ENCODE measurements around the gene WNT3A.

Gene WNT3A

DNA sequence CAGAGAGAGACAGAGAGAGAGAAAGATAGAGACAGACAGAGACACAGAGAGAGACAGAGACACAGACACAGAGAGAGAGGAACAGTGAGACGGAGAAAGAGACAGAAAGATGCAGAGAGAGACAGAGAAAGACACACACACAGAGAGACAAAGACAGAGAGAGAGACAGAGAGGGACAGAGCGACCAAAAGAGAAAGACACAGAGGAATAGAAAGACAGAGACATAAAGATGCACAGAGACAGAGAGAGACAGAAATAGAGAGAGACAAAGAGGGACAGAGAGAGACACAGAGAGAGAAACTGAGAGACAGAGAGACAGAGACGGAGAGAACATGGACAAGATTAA is 16.5 kb downstream of the WNT3A start:
- H3K9me3 ChIP-seq (ENCODE audit: insufficient read depth, low read depth, low read length): no peaks in the 10 kb centered on the region
- peaks cover 35% of the 10 kb centered on the region for H3K27me3 ChIP-seq (ENCODE audit: insufficient read depth, low read length)
- H3K36me3 ChIP-seq (ENCODE audit: insufficient read depth, low read length): no peaks in the 10 kb centered on the region
- no peak overlapping the region for H3K9ac ChIP-seq (ENCODE audit: low read depth, low read length)
- H3K27ac ChIP-seq (ENCODE audit: low read depth, low read length): no peak overlapping the region
- no peak overlapping the region for H3K4me3 ChIP-seq (ENCODE audit: low read length)
- WGBS: 89% methylated on average over 3 of the region's 3 CpGs
- no peaks in the 10 kb centered on the region for H3K4me1 ChIP-seq (ENCODE audit: insufficient read depth, low read length)

DNA sequence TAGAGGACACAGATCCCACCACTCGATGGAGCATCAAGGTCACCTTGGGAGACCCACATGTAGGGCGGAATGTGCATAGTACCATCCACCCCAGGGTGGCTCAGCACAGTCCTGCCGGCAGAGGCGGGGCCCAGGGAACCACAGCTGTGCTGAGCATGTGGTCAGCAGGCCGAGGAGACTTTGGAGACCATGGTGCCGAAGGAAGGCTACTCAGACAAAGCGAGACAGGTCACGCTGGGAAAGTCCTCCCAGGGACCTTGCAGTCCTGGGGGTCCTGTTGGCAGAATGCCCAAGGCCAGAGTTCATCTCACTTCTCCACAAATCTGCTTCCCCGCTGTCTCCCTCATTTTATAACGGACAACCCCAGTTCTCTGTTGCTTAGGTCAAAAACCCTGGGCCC is 22.5 kb downstream of the WNT3A start:
- Histone ChIP-seq H3K27me3 (ENCODE audit: insufficient read depth, low read length) (peaks cover 26% of the 10 kb centered on the region), H3K4me3 (ENCODE audit: low read length) (no peak overlapping the region), H3K36me3 (ENCODE audit: insufficient read depth, low read length) (no peaks in the 10 kb centered on the region), H3K27ac (ENCODE audit: low read depth, low read length) (no peak overlapping the region), H3K4me1 (ENCODE audit: insufficient read depth, low read length) (no peaks in the 10 kb centered on the region), H3K9ac (ENCODE audit: low read depth, low read length) (no peak overlapping the region), H3K9me3 (ENCODE audit: insufficient read depth, low read depth, low read length) (no peaks in the 10 kb centered on the region; the same call in 1 of the 2 replicates)
- WGBS: 92% methylated on average over 10 of the region's 10 CpGs

DNA sequence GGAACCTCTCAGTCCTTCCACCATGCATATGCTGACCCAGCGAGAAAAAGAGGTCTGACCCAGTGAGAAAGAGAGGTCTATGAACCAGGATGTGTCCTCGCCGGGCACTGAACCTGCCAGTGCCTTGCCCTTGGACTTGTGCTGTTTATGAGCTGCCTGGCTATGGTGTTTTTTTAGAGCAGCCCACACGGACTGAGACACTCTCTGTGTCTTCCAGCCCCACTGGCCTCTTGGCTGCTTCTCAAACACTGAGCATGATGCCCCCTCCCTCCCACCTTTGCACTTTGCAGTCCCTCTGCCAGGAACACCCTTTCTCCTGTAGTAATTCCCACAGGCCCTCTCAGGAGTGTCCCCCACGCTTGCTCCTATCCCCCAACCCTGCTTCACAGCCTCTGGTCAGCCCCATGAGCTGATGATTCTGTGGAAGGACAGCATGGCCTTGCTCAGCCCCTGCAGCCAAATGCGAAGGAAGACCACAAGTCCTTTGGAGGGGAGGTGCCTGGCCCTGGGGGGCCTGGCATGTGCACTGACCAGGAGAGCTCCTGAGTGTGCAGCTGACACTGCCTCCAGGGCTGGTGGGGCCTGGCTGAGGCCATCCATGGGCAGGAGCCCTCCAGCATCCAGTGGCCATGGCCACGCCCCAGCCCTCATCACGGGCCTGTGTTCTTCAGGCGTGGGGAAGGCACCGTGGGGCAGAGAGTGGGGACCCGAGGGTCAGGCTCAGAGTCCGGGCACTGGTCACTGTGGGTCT is 23.8 kb downstream of the WNT3A start:
- WGBS: 91% methylated on average over 12 of the region's 12 CpGs
- Histone ChIP-seq H3K27me3 (ENCODE audit: insufficient read depth, low read length) (peaks cover 16% of the 10 kb centered on the region), H3K9me3 (ENCODE audit: insufficient read depth, low read depth, low read length) (no peaks in the 10 kb centered on the region; the same call in 1 of the 2 replicates), H3K27ac (ENCODE audit: low read depth, low read length) (no peak overlapping the region), H3K4me1 (ENCODE audit: insufficient read depth, low read length) (peaks cover 1% of the 10 kb centered on the region; the same call in 1 of the 2 replicates), H3K36me3 (ENCODE audit: insufficient read depth, low read length) (no peaks in the 10 kb centered on the region), H3K9ac (ENCODE audit: low read depth, low read length) (no peak overlapping the region), H3K4me3 (ENCODE audit: low read length) (no peak overlapping the region)

DNA sequence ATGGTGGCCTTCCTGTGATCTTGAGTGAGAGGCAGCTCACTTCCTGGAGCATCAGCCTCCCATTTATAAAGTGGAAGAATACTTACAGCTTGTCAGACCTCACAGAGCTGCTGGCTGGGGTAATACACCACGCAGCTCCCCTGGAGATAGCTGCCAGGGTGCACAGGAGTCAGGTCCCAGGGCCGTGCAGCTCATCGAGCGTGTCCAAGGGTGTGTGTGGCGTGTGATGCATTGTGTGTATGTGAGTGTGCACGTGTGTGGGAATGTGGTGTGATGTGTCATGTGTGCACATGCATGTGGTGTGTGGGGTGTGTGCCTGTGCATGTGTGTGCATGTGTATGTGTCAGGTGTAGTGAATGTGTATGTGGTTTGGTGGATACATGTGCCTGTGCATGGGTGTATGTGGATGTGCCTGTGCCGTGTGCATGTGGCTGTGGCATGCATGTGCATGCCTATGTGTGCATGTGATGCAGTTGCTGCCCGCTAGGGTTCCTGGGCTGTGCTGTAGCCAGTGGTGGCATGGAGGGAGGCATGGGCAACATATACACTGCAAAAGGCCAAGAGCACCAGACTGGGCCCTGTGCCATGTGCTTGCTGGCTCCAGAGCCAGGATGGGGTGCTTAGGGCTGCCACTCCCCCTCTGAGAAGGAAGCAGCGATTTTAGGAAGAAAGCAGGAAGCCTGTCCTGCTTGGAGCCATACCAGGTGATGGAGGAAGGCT is 24.6 kb downstream of the WNT3A start:
- no peak overlapping the region for H3K4me3 ChIP-seq (ENCODE audit: low read length)
- H3K4me1 ChIP-seq (ENCODE audit: insufficient read depth, low read length): peaks cover 6% of the 10 kb centered on the region; the same call in 1 of the 2 replicates
- 91% methylated on average over 9 of the region's 9 CpGs for WGBS
- H3K36me3 ChIP-seq (ENCODE audit: insufficient read depth, low read length): no peaks in the 10 kb centered on the region
- H3K9ac ChIP-seq (ENCODE audit: low read depth, low read length): no peak overlapping the region
- no peak overlapping the region for H3K27ac ChIP-seq (ENCODE audit: low read depth, low read length)
- no peaks in the 10 kb centered on the region; the same call in 1 of the 2 replicates for H3K9me3 ChIP-seq (ENCODE audit: insufficient read depth, low read depth, low read length)
- peaks cover 24% of the 10 kb centered on the region for H3K27me3 ChIP-seq (ENCODE audit: insufficient read depth, low read length)

DNA sequence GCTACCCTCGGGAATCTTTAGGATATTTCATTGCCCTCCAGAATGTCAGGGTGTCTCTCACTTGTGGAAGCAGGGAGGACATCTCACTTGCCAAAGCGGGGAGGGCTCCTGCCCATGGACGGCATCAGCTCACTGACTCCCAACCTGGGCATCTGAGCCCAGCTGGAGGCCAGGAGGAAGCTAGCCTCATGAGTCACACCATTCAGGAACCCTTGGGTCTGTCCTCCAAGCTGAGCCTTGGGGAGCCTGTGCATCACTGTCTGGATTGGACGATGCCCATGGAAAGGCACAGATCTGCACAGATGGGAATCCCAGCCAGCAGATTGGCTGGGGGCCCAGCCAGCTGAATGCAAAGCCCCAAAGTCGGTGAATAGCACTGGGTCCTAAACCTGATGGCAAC is 25.2 kb downstream of the WNT3A start:
- H3K27me3 ChIP-seq (ENCODE audit: insufficient read depth, low read length): peaks cover 29% of the 10 kb centered on the region
- 91% methylated on average over 5 of the region's 5 CpGs for WGBS
- no peaks in the 10 kb centered on the region; the same call in 1 of the 2 replicates for H3K9me3 ChIP-seq (ENCODE audit: insufficient read depth, low read depth, low read length)
- no peaks in the 10 kb centered on the region for H3K36me3 ChIP-seq (ENCODE audit: insufficient read depth, low read length)
- H3K4me3 ChIP-seq (ENCODE audit: low read length): no peak overlapping the region
- no peak overlapping the region for H3K9ac ChIP-seq (ENCODE audit: low read depth, low read length)
- H3K27ac ChIP-seq (ENCODE audit: low read depth, low read length): no peak overlapping the region
- H3K4me1 ChIP-seq (ENCODE audit: insufficient read depth, low read length): peaks cover 7% of the 10 kb centered on the region; the same call in 1 of the 2 replicates

DNA sequence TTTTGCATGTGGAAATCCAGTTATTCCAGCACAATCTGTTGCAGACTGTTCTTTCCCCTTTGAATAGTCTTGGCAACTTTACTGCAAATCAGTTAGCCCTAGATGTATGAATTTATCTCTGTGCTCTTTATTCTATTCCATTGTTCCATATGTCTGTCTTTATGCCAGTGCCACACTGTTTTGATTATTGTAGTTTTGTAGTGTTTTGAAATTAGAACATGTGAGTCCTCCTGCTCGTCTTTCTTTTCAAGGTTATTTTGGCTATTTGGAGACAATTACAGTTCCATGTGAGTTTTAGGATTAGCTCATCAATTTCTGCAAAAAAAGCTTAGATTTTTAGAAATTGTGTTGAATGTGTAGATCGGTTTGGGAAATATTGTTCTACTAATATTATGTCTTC is 26.6 kb downstream of the WNT3A start:
- Histone ChIP-seq H3K27me3 (ENCODE audit: insufficient read depth, low read length) (peaks cover 36% of the 10 kb centered on the region), H3K27ac (ENCODE audit: low read depth, low read length) (no peak overlapping the region), H3K36me3 (ENCODE audit: insufficient read depth, low read length) (no peaks in the 10 kb centered on the region), H3K9ac (ENCODE audit: low read depth, low read length) (no peak overlapping the region), H3K4me3 (ENCODE audit: low read length) (no peak overlapping the region), H3K9me3 (ENCODE audit: insufficient read depth, low read depth, low read length) (no peaks in the 10 kb centered on the region; the same call in 1 of the 2 replicates), H3K4me1 (ENCODE audit: insufficient read depth, low read length) (peaks cover 15% of the 10 kb centered on the region; the same call in 1 of the 2 replicates)
- WGBS: 72% methylated on average over 2 of the region's 2 CpGs

DNA sequence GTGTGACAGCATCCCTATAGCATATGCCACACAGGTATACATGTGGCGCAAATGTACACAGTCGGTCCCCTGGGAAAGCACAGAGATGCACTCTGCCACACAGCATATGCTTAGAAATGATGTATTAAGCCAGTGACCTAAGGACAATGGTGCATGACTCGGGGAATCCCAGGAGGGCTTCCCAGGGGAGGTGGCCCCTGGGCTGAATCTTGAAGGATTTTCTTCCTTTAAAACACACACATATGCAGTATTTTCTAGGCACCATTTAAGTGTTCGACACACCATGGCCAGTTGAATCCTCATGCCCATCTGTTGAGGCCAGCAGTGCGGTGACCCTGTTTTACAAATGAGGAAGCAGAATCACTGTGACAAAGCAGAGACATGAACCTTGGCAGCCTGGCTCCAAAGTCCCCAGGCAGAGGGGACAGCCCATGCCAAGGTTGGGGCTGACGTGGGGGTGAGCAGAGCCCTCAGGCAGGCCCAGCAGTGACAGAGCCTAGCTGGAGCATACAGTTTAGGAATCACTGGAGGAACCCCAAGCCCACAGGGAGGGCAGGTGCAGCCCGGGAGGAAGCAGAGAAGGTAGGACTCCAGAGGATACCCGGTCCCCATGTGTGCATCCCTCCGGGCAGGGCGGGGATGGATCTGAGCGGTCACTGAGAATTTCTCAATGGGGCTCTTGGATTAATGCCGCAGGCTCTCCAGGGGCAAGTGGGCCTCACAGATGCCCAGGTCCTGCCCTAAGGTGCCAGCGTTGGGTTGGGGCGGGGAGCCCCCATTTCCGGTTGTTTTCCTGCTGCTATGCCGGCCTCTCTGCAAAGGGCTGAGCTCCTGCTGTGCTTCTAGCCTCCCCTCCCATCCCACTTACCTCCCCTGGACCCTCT is 28.4 kb downstream of the WNT3A start:
- H3K4me3 ChIP-seq (ENCODE audit: low read length): no peak overlapping the region
- H3K4me1 ChIP-seq (ENCODE audit: insufficient read depth, low read length): peaks cover 16% of the 10 kb centered on the region; the same call in 1 of the 2 replicates
- WGBS: 88% methylated on average over 16 of the region's 16 CpGs
- H3K9me3 ChIP-seq (ENCODE audit: insufficient read depth, low read depth, low read length): no peaks in the 10 kb centered on the region; the same call in 1 of the 2 replicates
- H3K9ac ChIP-seq (ENCODE audit: low read depth, low read length): no peak overlapping the region
- peaks cover 54% of the 10 kb centered on the region for H3K27me3 ChIP-seq (ENCODE audit: insufficient read depth, low read length)
- no peak overlapping the region for H3K27ac ChIP-seq (ENCODE audit: low read depth, low read length)
- no peaks in the 10 kb centered on the region for H3K36me3 ChIP-seq (ENCODE audit: insufficient read depth, low read length)

DNA sequence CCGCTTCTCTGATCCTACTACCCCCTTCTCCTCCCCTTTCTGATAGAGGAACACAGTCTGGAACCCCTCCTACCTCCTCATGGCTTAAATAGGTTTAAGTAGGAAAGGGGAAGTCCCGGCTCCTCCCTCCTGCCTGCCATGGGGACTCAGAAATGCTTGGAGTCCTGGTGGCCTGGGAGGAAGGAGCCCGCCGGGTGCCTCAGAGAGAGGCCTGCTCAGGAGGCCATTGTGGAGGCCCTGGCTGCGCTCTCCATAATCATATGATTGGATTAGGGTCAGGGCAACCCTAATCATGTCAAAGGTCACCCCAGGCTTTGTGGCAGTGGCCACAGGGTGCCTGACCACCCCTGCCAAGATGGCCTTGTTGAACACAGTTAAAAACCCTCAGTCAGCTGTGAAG is 29.0 kb downstream of the WNT3A start:
- Histone ChIP-seq H3K27me3 (ENCODE audit: insufficient read depth, low read length) (peaks cover 55% of the 10 kb centered on the region), H3K9ac (ENCODE audit: low read depth, low read length) (no peak overlapping the region), H3K9me3 (ENCODE audit: insufficient read depth, low read depth, low read length) (no peaks in the 10 kb centered on the region; the same call in 1 of the 2 replicates), H3K4me3 (ENCODE audit: low read length) (no peak overlapping the region), H3K27ac (ENCODE audit: low read depth, low read length) (no peak overlapping the region), H3K36me3 (ENCODE audit: insufficient read depth, low read length) (no peaks in the 10 kb centered on the region), H3K4me1 (ENCODE audit: insufficient read depth, low read length) (peaks cover 16% of the 10 kb centered on the region; the same call in 1 of the 2 replicates)
- 65% methylated on average over 4 of the region's 5 CpGs for WGBS

DNA sequence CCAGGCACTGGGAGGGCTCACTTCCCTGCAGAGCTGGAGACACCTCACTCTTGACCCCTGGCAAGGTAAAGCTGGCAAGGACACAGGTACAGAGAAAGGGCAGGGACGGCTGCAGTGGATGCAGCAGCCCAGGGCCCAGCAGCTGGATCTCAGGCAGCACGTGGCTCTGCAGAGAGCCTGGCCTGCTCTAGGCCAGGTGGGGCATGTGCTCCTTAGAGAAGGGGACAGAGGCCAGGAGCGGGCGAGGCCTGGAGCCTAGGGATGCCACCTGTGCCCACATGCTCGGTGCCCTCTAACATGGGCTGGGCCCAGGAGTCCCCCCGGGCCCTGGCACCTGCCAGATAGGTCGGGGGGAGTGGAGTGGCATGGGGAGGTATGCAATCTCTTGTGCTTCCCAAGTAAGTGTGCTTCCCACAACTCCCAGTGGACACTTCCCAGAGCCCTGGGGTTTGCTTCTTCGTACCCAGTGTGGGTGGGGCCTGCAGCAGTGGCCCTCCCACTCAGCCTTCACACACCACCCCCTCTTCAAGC is 30.0 kb downstream of the WNT3A start:
- H3K9me3 ChIP-seq (ENCODE audit: insufficient read depth, low read depth, low read length): no peaks in the 10 kb centered on the region; the same call in 1 of the 2 replicates
- peaks cover 16% of the 10 kb centered on the region; the same call in 1 of the 2 replicates for H3K4me1 ChIP-seq (ENCODE audit: insufficient read depth, low read length)
- no peak overlapping the region for H3K9ac ChIP-seq (ENCODE audit: low read depth, low read length)
- 74% methylated on average over 8 of the region's 8 CpGs for WGBS
- no peak overlapping the region for H3K4me3 ChIP-seq (ENCODE audit: low read length)
- no peaks in the 10 kb centered on the region for H3K36me3 ChIP-seq (ENCODE audit: insufficient read depth, low read length)
- no peak overlapping the region for H3K27ac ChIP-seq (ENCODE audit: low read depth, low read length)
- peaks cover 64% of the 10 kb centered on the region for H3K27me3 ChIP-seq (ENCODE audit: insufficient read depth, low read length)

DNA sequence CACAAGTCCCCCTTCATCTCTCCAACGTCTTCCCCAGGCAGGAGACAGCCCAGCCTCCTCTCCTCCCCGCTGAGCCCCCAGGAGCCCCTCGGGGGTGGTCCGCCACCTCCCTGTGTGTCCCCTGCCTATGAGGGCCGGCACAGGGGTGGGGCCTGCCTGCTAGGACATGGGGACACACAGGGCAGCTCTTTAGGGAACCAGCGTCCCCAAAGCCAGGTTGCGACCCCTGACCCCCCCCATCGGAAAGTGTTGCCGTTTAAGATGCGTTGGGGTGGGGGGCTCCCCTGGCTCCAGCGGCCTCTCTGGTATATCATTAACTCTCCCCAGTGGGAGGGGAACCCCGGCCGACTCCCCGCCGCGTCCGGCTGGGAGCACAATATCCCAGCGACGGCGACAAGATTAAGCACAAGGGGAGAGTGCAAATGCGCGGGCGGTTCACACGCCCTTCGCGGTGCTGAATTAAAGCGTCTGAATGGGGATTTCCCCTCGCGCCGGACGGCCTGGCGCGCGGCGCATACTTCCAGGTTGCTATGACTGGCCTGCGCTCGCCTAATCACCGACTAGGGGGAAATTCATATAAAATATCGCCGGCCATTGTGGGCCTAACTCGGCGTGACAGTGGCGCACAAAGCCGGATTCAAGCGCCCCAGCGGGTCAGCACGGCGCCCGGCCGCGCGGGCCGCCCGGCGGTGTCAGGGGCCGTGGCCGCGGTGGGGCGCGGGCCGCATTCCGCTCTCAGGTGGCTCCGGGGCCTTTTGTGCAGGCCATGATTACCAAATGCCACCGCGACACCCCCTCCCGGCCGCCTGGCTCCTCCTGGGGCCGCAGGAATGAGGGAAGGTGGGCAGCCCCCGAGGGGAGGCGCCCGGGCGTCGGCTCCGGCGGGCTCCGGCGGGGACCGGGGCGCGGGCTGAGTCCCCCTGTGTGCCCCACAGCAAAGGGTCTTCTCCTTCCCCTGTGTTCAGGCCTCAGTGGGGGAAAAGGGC is 30.9 kb downstream of the WNT3A start:
- no peaks in the 10 kb centered on the region; the same call in 1 of the 2 replicates for H3K9me3 ChIP-seq (ENCODE audit: insufficient read depth, low read depth, low read length)
- peak overlapping the region; percentile 43 for H3K9ac ChIP-seq (ENCODE audit: low read depth, low read length)
- peak overlapping the region; percentile 53 for H3K4me3 ChIP-seq (ENCODE audit: low read length)
- H3K27ac ChIP-seq (ENCODE audit: low read depth, low read length): peak overlapping the region; percentile 49; the same call in 1 of the 2 replicates
- WGBS: 6% methylated on average over 80 of the region's 80 CpGs
- peaks cover 71% of the 10 kb centered on the region for H3K27me3 ChIP-seq (ENCODE audit: insufficient read depth, low read length)
- peaks cover 16% of the 10 kb centered on the region; the same call in 1 of the 2 replicates for H3K4me1 ChIP-seq (ENCODE audit: insufficient read depth, low read length)
- no peaks in the 10 kb centered on the region for H3K36me3 ChIP-seq (ENCODE audit: insufficient read depth, low read length)

Data from HUES64 (cell line).